GM19240 (cell line): ENCODE data around the gene SEMA6D.
"Not testable (repeated sequence)": the region's sequence is repeated elsewhere in the genome, so short reads cannot be mapped to it uniquely, and the experiment has no call there.

ENCODE experiments used
- DNase-seq: peaks from one replicate; pipeline ENCODE4 v3.0.0; 2011; ENCODE audit warnings: low spot score; ENCODE audit not compliant: insufficient read length

SEMA6D gene

DNA sequence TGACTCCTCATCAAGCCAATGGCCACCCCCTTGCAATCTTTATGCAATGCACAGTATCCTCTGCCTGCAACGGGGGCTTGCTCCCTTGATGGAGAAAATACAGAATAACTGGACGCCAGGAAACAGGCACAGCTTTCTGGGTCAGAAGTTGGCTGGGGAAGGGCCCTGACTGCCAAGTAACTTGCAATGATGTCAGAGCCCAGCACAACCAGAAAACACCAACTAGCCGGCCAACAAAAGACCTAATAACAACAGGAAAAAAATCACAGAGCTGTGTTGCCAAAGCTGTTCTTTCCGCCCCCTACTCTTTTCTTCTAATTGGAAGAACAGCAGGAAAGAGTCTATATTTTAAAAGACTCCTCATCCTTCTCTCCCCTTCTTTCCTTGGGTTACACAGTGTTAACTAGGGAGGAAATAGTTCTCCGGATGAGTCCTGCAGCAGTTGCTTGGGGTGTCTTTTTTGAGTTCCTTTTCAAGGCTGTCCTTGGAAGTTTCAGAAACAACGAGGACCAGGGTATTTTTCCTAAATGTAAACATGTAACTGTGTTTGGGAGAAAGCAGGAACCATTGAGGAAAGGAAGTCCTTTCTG is 1.4 kb upstream of the SEMA6D start:
- no peak for DNase-seq

GRCh38 chr15:47716516-47716915 is 789 bp upstream of the SEMA6D start:
- no peak for DNase-seq

GRCh38 chr15:47718497-47719437 is 1.5 kb downstream of the SEMA6D start:
- no peak for DNase-seq

DNA sequence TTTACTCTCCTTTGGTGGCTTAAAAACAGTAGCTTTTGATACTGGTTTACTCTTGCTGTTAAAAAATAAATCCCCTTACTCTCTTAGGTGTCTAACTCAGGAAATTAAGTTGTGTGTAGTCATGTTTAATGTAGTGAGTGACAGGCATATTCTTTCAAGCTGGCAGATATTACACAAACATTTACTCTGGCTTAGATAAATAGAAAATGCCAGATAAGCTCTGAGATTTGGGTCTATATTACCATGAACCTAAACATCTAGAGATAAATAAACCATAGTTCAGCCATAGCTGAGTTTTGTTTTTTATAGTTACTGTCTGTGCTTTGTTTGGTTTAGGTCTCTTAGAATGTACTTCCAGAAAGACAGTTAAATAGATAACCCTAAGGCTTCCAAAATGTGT is 2.4 kb downstream of the SEMA6D start:
- no peak for DNase-seq

- DNase-seq: no peak
Observed at GRCh38 chr15:47720555-47720954, 3.2 kb downstream of the SEMA6D start.

GRCh38 chr15:47721676-47722075 is 4.4 kb downstream of the SEMA6D start:
- no peak for DNase-seq

- DNase-seq: no peak
Observed at GRCh38 chr15:47724346-47724745, 7.0 kb downstream of the SEMA6D start.

DNA sequence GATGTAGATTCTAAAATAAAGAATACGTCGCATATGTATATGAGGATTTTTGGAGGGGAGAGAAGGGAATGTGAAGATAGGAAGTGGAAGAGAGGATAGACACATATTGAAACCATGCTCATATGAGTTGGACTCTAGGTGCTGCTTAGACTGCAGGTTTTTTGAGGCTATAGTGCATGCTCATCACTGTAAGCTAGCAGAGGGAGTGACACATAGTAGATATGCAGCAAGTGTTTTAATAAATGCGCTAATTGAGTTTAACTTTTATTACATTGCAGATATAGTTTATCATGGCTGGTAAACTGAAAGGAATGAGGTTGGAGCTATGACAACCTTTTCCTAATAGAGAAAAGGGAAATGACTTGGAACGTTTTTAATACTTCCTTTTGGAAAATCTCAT is 7.7 kb downstream of the SEMA6D start:
- DNase-seq: no peak

DNA sequence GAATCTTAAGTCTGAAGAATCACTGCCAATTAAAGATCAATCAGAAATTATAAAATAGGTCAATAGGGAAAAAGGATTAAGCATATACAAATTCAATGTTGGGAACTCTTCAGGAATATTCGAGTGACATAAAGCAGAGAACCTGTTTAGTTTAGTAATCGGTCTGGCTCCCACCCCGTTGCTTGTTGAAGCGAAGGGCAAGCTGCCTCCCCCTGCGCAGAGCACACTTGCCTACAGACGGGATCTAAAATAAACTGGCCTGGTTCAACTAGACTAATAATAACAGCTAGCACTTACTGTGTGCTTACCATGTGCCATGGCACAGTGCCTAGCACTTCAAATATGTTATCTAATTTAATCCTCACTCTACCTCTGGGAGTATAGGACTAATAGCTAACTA is 8.6 kb downstream of the SEMA6D start:
- DNase-seq: no peak

DNA sequence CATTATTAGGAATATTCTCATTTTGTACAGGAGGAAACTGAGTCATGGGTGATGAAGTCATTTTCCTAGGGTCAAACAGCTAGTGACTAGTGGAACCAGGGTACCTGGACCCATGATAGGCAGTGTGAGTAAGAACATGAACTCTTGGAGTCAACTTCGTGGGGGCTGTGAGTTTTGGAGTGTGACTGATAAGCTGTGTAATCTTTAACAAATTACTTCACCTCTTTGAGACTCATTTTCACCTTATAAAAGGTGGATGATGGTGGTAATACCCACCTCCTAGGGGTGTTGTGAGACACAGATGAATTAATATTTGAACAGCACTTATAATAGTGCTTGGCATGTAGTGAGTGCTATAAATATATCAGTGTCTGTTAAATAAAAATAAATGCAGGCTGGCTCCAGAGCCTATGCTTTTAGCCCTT is 9.1 kb downstream of the SEMA6D start:
- DNase-seq: no peak

GRCh38 chr15:47727137-47727536 is 9.8 kb downstream of the SEMA6D start:
- no peak for DNase-seq

GRCh38 chr15:47727676-47728075 is 10.4 kb downstream of the SEMA6D start:
- no peak for DNase-seq

DNA sequence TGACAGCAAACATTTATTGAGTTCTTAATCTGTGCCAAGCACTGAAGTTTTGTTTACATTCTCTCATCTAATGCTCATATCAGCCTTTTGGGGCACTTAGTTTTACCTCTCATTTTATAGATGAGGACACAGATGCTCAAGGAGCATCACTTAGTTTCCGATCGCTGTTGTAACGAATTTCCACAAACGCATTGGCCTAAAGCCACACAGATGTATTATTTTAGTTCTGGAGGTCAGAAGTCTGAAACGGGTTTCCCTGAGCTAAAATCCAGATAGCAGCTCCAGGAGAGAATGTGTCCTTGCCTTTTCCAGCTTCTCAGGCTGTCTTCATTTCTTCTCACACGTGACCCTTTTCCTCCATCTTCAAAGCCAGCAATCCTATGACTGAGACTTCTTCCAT is 11.1 kb downstream of the SEMA6D start:
- no peak for DNase-seq

DNA sequence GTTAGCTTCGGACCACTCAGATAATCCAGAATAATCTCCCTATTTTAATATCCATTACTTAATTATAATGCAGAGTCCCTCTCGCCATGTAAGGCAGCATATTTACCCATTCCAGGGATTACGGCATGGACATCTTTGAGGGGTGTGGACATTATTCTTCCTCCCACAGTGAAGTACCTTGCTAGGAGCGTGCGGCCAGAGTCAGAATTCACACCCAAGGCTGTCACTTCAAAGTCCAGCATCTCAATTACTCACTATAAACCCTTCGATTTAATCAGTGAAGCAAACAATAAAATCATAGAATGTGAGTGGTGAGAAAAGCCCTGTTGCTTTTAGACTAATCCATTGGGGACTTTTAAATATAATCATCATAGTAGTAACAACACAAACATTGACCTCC is 11.6 kb downstream of the SEMA6D start:
- DNase-seq: no peak

GRCh38 chr15:47731230-47731629 is 13.9 kb downstream of the SEMA6D start:
- no peak for DNase-seq

DNA sequence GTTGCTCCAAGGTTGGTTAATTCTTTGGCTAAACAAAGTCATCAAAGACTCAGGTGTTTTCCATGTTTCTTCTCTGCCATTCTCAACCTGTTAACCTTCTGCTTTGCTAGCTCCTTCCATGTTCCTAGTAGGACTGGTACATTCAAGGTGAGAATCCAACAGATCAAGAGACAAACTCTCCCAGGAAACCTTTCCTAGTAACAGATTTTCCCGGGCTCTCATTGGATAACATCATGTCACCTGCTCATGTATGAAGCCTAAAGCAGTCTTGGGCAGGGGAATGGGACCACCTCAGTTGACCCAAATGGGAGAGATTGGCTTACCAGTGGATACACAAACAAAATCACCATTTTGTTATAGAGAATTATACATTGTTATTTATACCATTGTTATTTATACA is 14.9 kb downstream of the SEMA6D start:
- no peak for DNase-seq

DNA sequence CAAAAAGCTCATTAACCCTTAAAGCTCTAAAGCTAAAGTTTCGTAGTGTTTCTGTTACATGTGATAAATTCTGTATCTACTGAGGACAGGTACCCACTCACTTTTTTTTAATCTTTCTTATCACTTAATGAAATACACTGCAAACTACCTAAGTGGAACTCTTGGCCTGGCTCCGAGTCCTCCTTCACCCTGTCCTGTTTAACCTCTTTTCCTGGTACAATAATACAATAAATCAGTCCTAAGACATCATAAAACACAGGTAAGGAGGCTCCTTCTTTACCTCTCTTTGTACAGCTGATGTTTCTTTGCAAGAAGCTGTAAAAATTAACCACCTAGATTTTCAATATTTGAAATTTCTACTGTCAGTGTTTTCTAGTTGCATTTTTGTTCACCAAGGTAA is 15.8 kb downstream of the SEMA6D start:
- DNase-seq: no peak

GRCh38 chr15:47736143-47736786 is 19.0 kb downstream of the SEMA6D start:
- DNase-seq: no peak

GRCh38 chr15:47737477-47737876 is 20.2 kb downstream of the SEMA6D start:
- DNase-seq: no peak

- not testable (repeated sequence) for DNase-seq
Observed at GRCh38 chr15:47738144-47738825, 21.0 kb downstream of the SEMA6D start.

- DNase-seq: no peak
Observed at GRCh38 chr15:47741082-47741481, 23.8 kb downstream of the SEMA6D start.

GRCh38 chr15:47741907-47742306 is 24.6 kb downstream of the SEMA6D start:
- DNase-seq: no peak
